Type B pancreatic cell (in vitro differentiated cells): Measurements from ENCODE around the gene CNTN3. TPM values are rescaled to one million over a fixed set of nuclear protein-coding genes. Genes with fewer than 3 reads are reported as not detected.

Experiments
- DNase-seq: peaks from one replicate; pipeline ENCODE4 v3.0.0; 2021; ENCODE audit warnings: mixed read lengths; ENCODE audit not compliant: unreplicated experiment; ENCODE audit errors: extremely low spot score
- H3K27ac Mint-ChIP-seq: 2 replicates; pipeline ENCODE4 v1.8.0; 2021; ENCODE audit warnings: mild to moderate bottlenecking, mixed read lengths
- H3K27me3 Mint-ChIP-seq: 2 replicates; pipeline ENCODE4 v1.8.0; 2021; ENCODE audit warnings: mixed read lengths
- H3K36me3 Mint-ChIP-seq: 2 replicates; pipeline ENCODE4 v1.8.0; 2021; ENCODE audit warnings: mixed read lengths
- H3K4me1 Mint-ChIP-seq: one replicate; pipeline ENCODE4 v1.8.0; 2021; ENCODE audit warnings: mixed read lengths; ENCODE audit not compliant: unreplicated experiment
- H3K4me3 Mint-ChIP-seq: 2 replicates; pipeline ENCODE4 v1.8.0; 2021; ENCODE audit warnings: mild to moderate bottlenecking, mixed read lengths
- H3K9me3 Mint-ChIP-seq: 2 replicates; pipeline ENCODE4 v1.8.0; 2021; ENCODE audit warnings: mixed read lengths
- total RNA-seq: library from RNA; stranded (reverse); gene quantifications from 2 replicates; pipeline ENCODE4 v1.2.1, GENCODE V29; 2021; ENCODE audit warnings: low replicate concordance
- TF ChIP-seq, protein P1 (sequence below): fragments of 200-600 bp; sonication (generic); conservative IDR thresholded peaks from 2 replicates; pipeline ENCODE4 v1.5.0; 2021; ENCODE audit warnings: antibody characterized with exemption, mild to moderate bottlenecking

Gene CNTN3
- total RNA-seq, 1 donor from 2014 or later = 7.7 TPM

DNA sequence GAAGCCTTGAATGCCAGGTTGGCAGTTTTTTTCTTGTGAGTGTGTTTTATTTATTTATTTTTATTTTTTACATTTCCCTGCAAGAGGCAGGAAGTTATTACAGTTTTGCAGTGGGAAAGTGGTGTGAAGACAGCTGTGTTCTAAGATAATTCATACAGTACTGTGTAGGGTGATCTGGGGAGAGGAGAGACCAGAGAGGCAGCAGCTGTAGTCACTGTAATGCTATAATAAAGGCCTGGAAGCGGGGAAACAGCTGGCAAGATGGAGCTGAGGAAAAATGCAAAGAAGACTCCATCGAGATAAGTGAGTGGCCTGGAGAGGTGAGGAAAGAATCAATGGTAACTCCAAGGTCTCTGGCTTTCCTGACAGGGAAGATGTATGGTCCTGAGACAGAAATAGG is 23.1 kb downstream of the CNTN3 start:
- Mint-ChIP-seq H3K4me1 (no peaks in the 10 kb centered on the region), H3K27me3 (no peaks in the 10 kb centered on the region)

DNA sequence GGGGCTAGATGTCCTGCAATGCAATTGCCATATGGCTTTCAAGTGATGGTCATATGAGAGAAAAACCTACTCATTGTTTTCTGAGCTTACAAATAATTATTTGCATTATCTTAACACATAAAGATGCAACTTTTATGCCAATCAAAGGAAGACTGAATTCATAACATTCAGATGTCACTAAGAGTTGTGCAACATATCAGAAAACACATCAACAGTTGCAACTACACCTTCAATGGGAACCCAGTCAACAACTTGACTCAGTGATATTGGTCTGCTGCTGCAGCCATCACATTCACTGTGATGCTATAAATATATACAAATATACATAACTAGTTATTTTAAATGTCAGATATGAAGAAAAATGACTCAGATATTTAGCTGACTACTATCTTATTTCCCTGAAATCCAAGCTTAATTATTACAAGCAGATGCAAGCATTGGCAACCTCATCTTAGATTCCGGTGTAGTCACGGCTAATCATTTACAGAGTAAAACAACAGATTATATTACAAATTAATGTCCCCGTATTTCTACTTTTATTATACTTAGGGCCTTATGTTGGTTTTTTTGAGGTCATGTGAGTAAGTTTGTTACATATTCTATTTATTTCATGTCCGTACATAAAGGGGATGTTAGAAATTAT is 23.7 kb downstream of the CNTN3 start:
- Mint-ChIP-seq H3K4me1 (no peaks in the 10 kb centered on the region), H3K9me3 (no peaks in the 10 kb centered on the region), H3K27ac (no peak overlapping the region), H3K4me3 (no peak overlapping the region), H3K27me3 (no peaks in the 10 kb centered on the region), H3K36me3 (no peaks in the 10 kb centered on the region)
- TF ChIP-seq, protein P1, sequence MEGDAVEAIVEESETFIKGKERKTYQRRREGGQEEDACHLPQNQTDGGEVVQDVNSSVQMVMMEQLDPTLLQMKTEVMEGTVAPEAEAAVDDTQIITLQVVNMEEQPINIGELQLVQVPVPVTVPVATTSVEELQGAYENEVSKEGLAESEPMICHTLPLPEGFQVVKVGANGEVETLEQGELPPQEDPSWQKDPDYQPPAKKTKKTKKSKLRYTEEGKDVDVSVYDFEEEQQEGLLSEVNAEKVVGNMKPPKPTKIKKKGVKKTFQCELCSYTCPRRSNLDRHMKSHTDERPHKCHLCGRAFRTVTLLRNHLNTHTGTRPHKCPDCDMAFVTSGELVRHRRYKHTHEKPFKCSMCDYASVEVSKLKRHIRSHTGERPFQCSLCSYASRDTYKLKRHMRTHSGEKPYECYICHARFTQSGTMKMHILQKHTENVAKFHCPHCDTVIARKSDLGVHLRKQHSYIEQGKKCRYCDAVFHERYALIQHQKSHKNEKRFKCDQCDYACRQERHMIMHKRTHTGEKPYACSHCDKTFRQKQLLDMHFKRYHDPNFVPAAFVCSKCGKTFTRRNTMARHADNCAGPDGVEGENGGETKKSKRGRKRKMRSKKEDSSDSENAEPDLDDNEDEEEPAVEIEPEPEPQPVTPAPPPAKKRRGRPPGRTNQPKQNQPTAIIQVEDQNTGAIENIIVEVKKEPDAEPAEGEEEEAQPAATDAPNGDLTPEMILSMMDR = no peak
- no peak for DNase-seq

More for the DNA sequence above, 23.1 kb downstream of the CNTN3 start:
- no peak for DNase-seq
- TF ChIP-seq, protein P1 = no peak
- H3K9me3 Mint-ChIP-seq = no peaks in the 10 kb centered on the region
- no peak overlapping the region for H3K27ac Mint-ChIP-seq
- H3K4me3 Mint-ChIP-seq = no peak overlapping the region
- H3K36me3 Mint-ChIP-seq = no peaks in the 10 kb centered on the region

DNA sequence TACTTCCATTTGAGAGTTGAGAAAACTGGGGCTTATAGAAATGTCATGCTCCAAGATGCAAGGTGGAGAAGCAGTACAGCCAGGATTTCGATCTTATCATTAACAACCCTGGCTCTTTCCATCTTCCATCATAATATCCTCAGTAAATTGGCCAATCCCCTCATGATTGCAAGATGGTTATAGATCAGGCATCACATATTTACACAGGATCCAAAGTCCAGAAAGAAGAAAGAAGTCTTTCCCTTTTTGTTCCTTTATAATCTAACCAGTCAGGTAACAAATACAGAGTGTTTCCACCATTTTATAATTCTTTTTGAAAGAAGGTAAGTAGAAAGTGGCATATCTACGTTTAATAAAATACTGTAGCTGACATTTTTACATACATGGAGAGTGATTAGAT is 29.7 kb downstream of the CNTN3 start:
- no peak overlapping the region for H3K4me3 Mint-ChIP-seq
- DNase-seq = no peak
- H3K9me3 Mint-ChIP-seq = no peaks in the 10 kb centered on the region
- no peak overlapping the region for H3K27ac Mint-ChIP-seq
- no peaks in the 10 kb centered on the region for H3K4me1 Mint-ChIP-seq
- TF ChIP-seq, protein P1 = no peak
- no peaks in the 10 kb centered on the region for H3K27me3 Mint-ChIP-seq
- H3K36me3 Mint-ChIP-seq = no peaks in the 10 kb centered on the region

DNA sequence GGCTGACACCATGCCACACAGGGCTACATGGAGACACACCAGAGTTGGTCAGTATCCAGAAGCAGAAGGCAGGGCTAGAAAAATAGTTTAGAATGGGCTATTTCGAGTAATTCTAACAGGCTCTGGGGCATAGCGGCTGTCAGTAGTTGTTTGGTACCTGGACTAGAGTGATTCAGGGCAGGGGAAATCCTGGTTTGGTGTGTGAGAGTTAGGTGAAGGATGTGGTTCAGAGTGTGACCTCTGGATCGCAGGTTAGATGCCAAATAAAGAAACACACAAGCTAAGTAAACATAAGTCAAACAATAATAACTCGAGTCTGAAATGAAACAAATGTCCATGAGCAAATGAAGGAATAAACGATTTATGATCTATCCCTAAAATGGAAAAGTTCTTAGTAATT is 31.5 kb downstream of the CNTN3 start:
- Mint-ChIP-seq H3K27ac (no peak overlapping the region), H3K36me3 (no peaks in the 10 kb centered on the region), H3K9me3 (no peaks in the 10 kb centered on the region), H3K4me1 (no peaks in the 10 kb centered on the region), H3K27me3 (no peaks in the 10 kb centered on the region), H3K4me3 (no peak overlapping the region)
- TF ChIP-seq, protein P1 = no peak
- no peak for DNase-seq

DNA sequence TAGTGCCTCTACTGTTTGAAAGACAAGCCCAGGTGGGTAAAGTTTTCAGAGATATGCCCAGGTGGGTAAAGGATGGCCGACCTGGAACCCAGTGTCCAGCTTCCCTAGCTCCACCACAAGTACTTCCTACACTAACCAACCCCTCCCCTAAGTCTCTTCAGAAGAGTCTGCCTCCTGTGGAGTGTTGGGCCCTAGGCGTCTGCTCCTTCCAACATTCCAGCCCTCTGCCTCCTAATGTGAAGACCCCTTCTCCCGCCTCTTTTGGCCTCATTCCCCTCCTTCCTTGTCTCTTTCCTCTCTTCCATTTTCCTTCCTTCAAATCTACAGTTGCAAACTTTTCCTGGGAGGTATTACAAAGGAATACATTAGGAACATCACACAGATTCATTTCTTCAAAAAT is 38.6 kb downstream of the CNTN3 start:
- TF ChIP-seq, protein P1 = no peak
- no peaks in the 10 kb centered on the region for H3K4me1 Mint-ChIP-seq
- no peaks in the 10 kb centered on the region for H3K9me3 Mint-ChIP-seq

More for the DNA sequence above, 38.6 kb downstream of the CNTN3 start:
- no peaks in the 10 kb centered on the region for H3K27me3 Mint-ChIP-seq
- no peaks in the 10 kb centered on the region for H3K36me3 Mint-ChIP-seq
- no peak overlapping the region for H3K27ac Mint-ChIP-seq
- DNase-seq = no peak
- H3K4me3 Mint-ChIP-seq = no peak overlapping the region
